Measurements from ENCODE around the gene EPHX1. TPM values are rescaled to one million over a fixed set of nuclear protein-coding genes. Genes with fewer than 3 reads are reported as not detected.

The EPHX1 gene
- total RNA-seq, 1 donor = 31.5 TPM

GRCh38 chr1:225844236-225845061, 34.5 kb downstream of the EPHX1 start:
- no peak overlapping the region for H3K4me3 ChIP-seq (ENCODE audit: low read depth, low read length)
- no peak for TF ChIP-seq CTCF (IDR thresholded peaks at IDR 0.05; ENCODE audit: insufficient read depth, low read depth, low read length)
- DNase-seq (ENCODE audit: low read depth) = no peak

GRCh38 chr1:225845097-225845496, 35.2 kb downstream of the EPHX1 start:
- H3K4me3 ChIP-seq (ENCODE audit: low read depth, low read length) = no peak overlapping the region
- no peak for DNase-seq (ENCODE audit: low read depth)
- TF ChIP-seq CTCF (IDR thresholded peaks at IDR 0.05; ENCODE audit: insufficient read depth, low read depth, low read length) = no peak

- no peak overlapping the region for H3K4me3 ChIP-seq (ENCODE audit: low read depth, low read length)
- DNase-seq (ENCODE audit: low read depth) = peak; percentile 84
- TF ChIP-seq CTCF (IDR thresholded peaks at IDR 0.05; ENCODE audit: insufficient read depth, low read depth, low read length) = peak; percentile 87
Measured at GRCh38 chr1:225845571-225846259, 35.8 kb downstream of the EPHX1 start.

GRCh38 chr1:225846331-225847310, 36.7 kb downstream of the EPHX1 start:
- no peak overlapping the region for H3K4me3 ChIP-seq (ENCODE audit: low read depth, low read length)
- no peak for TF ChIP-seq CTCF (IDR thresholded peaks at IDR 0.05; ENCODE audit: insufficient read depth, low read depth, low read length)
- no peak for DNase-seq (ENCODE audit: low read depth)

- no peak for TF ChIP-seq CTCF (IDR thresholded peaks at IDR 0.05; ENCODE audit: insufficient read depth, low read depth, low read length)
- no peak overlapping the region for H3K4me3 ChIP-seq (ENCODE audit: low read depth, low read length)
- DNase-seq (ENCODE audit: low read depth) = no peak
Measured at GRCh38 chr1:225847610-225848009, 37.7 kb downstream of the EPHX1 start.
